Measurements from ENCODE around the gene TIGIT. TPM values are rescaled to one million over a fixed set of nuclear protein-coding genes. Genes with fewer than 3 reads are reported as not detected.

The TIGIT gene
- total and polyA plus RNA-seq, 2 experiments from 2014 or later, result 0.07 to 0.50 TPM

DNA sequence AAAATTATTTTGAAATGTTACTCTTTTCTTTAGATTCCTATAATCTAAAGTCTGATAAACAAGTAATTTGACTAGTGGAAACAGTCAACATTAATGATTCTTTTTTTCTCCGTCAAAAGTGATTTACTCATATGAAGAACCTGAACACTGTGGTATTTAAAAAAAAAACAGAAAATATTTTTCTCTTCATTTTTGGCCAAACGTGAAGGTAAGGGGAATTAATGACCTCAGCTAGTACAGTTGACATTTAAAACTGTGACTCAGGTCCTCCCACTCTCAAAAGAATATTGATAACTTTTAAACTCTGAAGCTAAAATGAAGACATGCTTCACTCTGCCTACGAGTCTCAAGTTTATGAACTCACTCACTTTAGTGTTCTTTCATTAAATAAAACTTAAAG is 34.5 kb downstream of the TIGIT start:
- H3K27ac Mint-ChIP-seq, result no peak overlapping the region
- H3K4me3 Mint-ChIP-seq, result no peak overlapping the region
- TF ChIP-seq, protein P1, sequence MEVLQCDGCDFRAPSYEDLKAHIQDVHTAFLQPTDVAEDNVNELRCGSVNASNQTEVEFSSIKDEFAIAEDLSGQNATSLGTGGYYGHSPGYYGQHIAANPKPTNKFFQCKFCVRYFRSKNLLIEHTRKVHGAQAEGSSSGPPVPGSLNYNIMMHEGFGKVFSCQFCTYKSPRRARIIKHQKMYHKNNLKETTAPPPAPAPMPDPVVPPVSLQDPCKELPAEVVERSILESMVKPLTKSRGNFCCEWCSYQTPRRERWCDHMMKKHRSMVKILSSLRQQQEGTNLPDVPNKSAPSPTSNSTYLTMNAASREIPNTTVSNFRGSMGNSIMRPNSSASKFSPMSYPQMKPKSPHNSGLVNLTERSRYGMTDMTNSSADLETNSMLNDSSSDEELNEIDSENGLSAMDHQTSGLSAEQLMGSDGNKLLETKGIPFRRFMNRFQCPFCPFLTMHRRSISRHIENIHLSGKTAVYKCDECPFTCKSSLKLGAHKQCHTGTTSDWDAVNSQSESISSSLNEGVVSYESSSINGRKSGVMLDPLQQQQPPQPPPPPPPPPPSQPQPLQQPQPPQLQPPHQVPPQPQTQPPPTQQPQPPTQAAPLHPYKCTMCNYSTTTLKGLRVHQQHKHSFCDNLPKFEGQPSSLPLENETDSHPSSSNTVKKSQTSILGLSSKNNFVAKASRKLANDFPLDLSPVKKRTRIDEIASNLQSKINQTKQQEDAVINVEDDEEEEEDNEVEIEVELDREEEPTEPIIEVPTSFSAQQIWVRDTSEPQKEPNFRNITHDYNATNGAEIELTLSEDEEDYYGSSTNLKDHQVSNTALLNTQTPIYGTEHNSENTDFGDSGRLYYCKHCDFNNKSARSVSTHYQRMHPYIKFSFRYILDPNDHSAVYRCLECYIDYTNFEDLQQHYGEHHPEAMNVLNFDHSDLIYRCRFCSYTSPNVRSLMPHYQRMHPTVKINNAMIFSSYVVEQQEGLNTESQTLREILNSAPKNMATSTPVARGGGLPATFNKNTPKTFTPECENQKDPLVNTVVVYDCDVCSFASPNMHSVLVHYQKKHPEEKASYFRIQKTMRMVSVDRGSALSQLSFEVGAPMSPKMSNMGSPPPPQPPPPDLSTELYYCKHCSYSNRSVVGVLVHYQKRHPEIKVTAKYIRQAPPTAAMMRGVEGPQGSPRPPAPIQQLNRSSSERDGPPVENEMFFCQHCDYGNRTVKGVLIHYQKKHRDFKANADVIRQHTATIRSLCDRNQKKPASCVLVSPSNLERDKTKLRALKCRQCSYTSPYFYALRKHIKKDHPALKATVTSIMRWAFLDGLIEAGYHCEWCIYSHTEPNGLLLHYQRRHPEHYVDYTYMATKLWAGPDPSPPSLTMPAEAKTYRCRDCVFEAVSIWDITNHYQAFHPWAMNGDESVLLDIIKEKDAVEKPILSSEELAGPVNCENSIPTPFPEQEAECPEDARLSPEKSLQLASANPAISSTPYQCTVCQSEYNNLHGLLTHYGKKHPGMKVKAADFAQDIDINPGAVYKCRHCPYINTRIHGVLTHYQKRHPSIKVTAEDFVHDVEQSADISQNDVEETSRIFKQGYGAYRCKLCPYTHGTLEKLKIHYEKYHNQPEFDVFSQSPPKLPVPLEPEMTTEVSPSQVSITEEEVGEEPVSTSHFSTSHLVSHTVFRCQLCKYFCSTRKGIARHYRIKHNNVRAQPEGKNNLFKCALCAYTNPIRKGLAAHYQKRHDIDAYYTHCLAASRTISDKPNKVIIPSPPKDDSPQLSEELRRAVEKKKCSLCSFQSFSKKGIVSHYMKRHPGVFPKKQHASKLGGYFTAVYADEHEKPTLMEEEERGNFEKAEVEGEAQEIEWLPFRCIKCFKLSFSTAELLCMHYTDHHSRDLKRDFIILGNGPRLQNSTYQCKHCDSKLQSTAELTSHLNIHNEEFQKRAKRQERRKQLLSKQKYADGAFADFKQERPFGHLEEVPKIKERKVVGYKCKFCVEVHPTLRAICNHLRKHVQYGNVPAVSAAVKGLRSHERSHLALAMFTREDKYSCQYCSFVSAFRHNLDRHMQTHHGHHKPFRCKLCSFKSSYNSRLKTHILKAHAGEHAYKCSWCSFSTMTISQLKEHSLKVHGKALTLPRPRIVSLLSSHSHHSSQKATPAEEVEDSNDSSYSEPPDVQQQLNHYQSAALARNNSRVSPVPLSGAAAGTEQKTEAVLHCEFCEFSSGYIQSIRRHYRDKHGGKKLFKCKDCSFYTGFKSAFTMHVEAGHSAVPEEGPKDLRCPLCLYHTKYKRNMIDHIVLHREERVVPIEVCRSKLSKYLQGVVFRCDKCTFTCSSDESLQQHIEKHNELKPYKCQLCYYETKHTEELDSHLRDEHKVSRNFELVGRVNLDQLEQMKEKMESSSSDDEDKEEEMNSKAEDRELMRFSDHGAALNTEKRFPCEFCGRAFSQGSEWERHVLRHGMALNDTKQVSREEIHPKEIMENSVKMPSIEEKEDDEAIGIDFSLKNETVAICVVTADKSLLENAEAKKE (CRISPR knock-in tag; IDR thresholded peaks at IDR 0.05), result no peak
- TF ChIP-seq NANOG (IDR thresholded peaks at IDR 0.05; ENCODE audit: borderline replicate concordance) (no peak), STAT1 (IDR thresholded peaks at IDR 0.05; ENCODE audit: unreplicated experiment) (no peak), CREB1 (CRISPR knock-in tag; IDR thresholded peaks at IDR 0.05; ENCODE audit: low read depth) (no peak), EZH2 (IDR thresholded peaks at IDR 0.05; ENCODE audit: low read depth, unreplicated experiment) (no peak), ZNF114 (CRISPR knock-in tag; IDR thresholded peaks at IDR 0.05) (no peak)
- TF ChIP-seq, protein P2, sequence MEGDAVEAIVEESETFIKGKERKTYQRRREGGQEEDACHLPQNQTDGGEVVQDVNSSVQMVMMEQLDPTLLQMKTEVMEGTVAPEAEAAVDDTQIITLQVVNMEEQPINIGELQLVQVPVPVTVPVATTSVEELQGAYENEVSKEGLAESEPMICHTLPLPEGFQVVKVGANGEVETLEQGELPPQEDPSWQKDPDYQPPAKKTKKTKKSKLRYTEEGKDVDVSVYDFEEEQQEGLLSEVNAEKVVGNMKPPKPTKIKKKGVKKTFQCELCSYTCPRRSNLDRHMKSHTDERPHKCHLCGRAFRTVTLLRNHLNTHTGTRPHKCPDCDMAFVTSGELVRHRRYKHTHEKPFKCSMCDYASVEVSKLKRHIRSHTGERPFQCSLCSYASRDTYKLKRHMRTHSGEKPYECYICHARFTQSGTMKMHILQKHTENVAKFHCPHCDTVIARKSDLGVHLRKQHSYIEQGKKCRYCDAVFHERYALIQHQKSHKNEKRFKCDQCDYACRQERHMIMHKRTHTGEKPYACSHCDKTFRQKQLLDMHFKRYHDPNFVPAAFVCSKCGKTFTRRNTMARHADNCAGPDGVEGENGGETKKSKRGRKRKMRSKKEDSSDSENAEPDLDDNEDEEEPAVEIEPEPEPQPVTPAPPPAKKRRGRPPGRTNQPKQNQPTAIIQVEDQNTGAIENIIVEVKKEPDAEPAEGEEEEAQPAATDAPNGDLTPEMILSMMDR (conservative IDR thresholded peaks at IDR 0.05; ENCODE audit: low read depth in 2 of 2), result no peak
- Histone ChIP-seq H3K4me3 (no peak overlapping the region), H3K27me3 (ENCODE audit: insufficient read depth) (no peaks in the 10 kb centered on the region), H4K20me1 (replicated peaks; ENCODE audit: insufficient read depth) (no peaks in the 10 kb centered on the region), H3K4me2 (no peak overlapping the region), H3K9me2 (ENCODE audit: insufficient read depth) (no peaks in the 10 kb centered on the region), H3K36me3 (ENCODE audit: insufficient read depth) (no peaks in the 10 kb centered on the region), H3K27ac (ENCODE audit: low read depth) (no peak overlapping the region), H3K79me2 (replicated peaks; ENCODE audit: insufficient read depth) (no peaks in the 10 kb centered on the region), H3K4me1 (ENCODE audit: insufficient read depth) (peaks cover 22% of the 10 kb centered on the region), H2AFZ (no peak overlapping the region), H3F3A (replicated peaks; ENCODE audit: low read depth) (peaks cover 5% of the 10 kb centered on the region)
- H3K4me1 Mint-ChIP-seq, result peaks cover 25% of the 10 kb centered on the region
- peaks cover 4% of the 10 kb centered on the region; the same call in 1 of the 3 replicates for H3K9me3 Mint-ChIP-seq
- H3K27me3 Mint-ChIP-seq (ENCODE audit: insufficient read depth, low read depth, poor library complexity), result no peaks in the 10 kb centered on the region
- DNase-seq (ENCODE audit: low spot score) (no peak), ATAC-seq (no peak)
- H3K36me3 Mint-ChIP-seq (ENCODE audit: low read depth), result no peaks in the 10 kb centered on the region

Data from GM23338 (cell line).